ENCODE measurements around the gene OMP.

The OMP gene

DNA sequence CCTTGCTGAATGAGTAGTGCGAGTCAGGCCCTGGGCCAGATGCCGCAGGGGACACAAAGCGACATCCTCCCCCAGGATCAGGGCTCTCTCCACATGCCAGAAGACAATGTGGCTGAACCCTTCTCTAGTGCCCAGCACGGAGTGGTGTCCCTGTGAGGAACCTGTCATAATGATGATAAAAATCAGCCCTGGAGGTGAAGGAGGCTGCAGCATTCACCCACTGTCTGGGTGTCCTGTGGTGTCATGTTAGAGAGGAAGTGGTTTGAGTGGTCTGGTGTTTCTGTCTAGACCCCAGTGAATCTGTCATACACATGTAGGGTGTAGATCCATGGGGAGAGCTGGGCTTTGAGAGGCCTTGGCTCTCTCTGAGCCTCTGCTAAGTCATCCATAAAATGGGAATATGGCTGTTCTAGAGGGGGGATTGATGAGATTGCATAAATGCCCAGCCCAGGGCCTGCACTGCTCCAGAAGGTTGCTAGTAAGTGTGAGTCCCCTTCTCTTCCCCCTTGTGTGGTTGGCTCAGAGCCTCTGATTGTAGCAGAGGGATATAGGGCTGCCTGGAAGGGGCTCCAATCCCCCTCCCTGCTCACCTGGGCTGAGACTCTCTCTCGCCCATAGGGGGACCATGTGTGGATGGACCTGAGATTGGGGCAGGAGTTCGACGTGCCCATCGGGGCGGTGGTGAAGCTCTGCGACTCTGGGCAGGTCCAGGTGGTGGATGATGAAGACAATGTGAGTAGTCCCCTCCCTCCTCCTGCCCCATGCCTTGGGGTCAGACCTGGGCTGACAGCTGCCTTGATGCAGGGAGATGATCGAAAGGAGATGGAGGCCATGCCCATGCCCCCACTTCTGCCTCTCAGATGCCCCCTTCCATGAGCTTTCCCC, 39.7 kb downstream of the OMP start:
- TF ChIP-seq, protein P1, sequence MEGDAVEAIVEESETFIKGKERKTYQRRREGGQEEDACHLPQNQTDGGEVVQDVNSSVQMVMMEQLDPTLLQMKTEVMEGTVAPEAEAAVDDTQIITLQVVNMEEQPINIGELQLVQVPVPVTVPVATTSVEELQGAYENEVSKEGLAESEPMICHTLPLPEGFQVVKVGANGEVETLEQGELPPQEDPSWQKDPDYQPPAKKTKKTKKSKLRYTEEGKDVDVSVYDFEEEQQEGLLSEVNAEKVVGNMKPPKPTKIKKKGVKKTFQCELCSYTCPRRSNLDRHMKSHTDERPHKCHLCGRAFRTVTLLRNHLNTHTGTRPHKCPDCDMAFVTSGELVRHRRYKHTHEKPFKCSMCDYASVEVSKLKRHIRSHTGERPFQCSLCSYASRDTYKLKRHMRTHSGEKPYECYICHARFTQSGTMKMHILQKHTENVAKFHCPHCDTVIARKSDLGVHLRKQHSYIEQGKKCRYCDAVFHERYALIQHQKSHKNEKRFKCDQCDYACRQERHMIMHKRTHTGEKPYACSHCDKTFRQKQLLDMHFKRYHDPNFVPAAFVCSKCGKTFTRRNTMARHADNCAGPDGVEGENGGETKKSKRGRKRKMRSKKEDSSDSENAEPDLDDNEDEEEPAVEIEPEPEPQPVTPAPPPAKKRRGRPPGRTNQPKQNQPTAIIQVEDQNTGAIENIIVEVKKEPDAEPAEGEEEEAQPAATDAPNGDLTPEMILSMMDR (IDR thresholded peaks at IDR 0.05; ENCODE audit: low read depth, low read length), result no peak
- no peak overlapping the region for H3K4me3 ChIP-seq (ENCODE audit: low read depth, low read length)

DNA sequence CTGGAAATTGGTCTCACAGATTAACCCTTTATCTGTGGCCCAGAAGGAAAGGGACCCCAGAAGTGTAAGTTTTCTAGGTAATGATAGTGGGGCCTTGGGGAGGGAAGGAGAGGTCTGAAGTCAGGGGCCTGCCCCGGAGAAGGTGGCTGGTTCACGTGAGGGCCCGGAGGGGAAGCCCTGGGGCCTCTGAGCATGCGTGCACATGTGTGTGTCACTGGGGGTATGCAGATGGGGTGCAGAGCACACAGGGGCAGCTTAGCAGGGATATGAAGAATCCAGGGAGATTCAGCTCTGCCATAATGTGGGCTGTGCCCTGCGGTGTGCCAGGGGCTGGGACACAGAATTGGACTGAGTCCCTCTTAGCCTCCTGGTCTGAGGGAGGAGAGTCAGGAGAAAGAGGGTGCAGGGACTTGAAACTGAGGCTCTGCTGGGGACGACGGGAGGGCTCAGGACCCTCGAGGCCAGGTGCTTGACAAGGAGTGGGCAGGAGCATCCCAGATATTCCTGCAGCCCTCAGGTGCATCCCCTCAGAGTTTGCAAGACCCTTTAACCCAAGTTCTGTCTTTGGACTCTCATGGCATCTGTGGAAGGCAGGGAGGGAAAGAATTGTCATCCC, 40.9 kb downstream of the OMP start:
- TF ChIP-seq, protein P1 (IDR thresholded peaks at IDR 0.05; ENCODE audit: low read depth, low read length), result no peak

DNA sequence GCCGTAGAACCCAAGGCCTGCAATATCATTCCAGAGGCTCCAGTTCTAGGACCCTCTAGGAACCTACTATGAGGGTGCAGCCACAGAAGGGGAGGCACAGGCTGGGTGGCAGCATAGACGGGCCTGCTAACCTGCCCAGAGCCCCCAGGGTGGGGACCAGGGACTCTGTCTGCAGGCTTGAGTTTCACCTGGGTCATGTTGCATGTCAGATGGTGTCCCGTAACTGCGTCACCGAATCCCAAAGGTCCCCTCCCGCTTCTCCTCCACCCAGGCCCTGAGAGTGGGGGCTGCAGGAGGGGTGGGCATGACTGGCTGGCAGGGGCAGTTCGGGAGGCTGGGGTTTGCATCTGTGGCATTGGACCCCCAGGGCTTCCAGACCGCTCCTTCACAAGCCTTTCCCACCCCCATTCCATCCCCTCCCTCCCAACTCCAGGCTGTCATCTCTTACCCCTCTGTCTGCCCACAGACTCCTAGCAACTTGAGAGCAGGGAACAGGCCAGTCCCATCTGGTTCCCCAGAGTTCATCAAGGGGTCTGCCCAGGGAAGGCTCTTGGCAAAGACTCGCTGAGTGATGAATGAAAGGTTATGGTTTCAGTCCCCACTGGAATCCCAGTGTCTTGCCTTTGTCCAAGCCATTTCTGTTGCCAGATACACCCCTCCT, 41.7 kb downstream of the OMP start:
- no peak overlapping the region for H3K4me3 ChIP-seq (ENCODE audit: low read depth, low read length)
- TF ChIP-seq, protein P1 (IDR thresholded peaks at IDR 0.05; ENCODE audit: low read depth, low read length), result no peak

More for the DNA sequence above, 40.9 kb downstream of the OMP start:
- H3K4me3 ChIP-seq (ENCODE audit: low read depth, low read length), result no peak overlapping the region

DNA sequence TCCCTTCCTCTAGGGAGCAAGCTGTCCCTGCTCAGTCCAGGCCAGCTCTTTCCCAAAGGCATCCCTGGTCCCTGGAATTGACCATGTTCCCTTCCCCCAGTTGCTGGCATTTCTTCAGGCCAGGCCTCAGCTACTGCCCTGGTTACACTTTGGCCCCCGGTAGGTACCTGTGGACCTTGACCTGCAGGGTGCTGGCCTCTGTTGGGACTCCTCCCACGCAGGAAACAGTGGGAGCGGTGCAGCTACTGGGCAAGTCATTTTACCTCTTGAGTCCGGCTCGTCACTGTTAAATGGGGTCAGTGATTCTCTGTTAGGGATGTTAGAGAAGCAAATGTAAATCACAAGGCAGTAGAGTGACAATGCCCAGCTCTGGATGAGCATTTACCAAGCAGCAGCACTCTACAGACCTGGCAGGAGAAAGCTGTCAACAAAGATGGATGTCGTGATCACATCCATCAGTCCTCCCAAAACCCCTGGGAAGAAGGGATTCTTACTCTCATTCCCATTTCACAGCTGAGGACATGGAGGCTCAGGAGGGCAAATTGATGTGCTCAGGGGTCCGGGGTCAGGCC, 42.3 kb downstream of the OMP start:
- TF ChIP-seq, protein P1 (IDR thresholded peaks at IDR 0.05; ENCODE audit: low read depth, low read length), result no peak
- H3K4me3 ChIP-seq (ENCODE audit: low read depth, low read length), result no peak overlapping the region

DNA sequence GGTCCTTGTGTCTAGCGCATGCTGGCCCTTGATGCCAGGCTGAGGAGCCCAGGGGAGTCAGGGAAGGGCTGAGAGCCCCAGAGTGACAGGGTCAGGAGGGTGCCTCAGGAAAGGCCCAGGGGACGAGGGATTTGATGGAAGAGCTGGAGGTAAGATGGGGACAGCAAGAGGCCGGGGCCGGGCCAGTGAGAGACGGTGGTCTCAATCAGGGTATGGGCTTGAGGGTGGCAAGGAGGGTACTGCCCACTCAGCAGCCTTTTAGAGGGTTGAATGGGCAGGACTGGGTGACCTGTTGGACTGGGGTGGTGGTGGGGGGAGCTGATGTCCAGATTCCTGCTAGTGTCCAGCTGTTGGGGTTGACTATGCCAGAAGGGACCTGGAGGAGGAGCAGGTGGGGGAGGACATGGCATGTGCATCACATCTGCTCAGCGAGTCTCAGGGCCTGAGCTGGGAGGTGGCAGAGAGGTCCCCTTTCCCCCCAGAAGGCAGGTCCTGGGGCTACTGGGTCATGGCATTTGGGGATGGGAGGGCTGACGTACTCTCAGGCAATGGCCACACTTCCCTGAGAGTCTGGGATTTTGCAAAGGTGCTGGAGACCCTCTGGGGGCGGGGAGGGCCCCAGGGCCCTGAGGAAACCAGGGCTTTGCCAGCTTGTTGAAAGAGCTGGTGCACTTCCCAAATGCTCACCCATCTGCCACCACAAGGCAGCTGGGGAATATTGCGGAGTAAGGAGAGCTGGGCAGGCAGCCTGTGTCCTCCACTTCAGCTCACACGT, 43.8 kb downstream of the OMP start:
- H3K4me3 ChIP-seq (ENCODE audit: low read depth, low read length), result no peak overlapping the region
- TF ChIP-seq, protein P1 (IDR thresholded peaks at IDR 0.05; ENCODE audit: low read depth, low read length), result no peak

DNA sequence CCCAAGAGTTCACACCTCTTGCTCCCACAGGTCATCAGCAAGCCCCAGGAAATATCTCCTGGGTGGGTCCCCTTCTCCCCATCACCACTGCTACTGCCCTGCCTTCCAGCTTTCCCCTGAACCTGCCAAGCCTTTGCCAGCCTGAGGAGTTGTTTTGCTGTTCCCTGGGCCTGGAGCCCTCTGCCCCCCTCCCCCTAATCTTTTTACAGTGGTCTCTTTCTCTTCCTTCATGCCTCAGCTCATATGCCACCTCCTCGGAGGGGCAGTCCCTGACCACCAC, 44.3 kb downstream of the OMP start:
- TF ChIP-seq, protein P1 (IDR thresholded peaks at IDR 0.05; ENCODE audit: low read depth, low read length), result no peak
- H3K4me3 ChIP-seq (ENCODE audit: low read depth, low read length), result no peak overlapping the region
